OCI-LY1 (cell line): ENCODE results near the gene ITPRID1.

Experiments used
- EZH2 ChIP-seq: fragments of 200-600 bp; sonication (generic), shearing (Covaris generic); IDR thresholded peaks from 2 replicates; pipeline ENCODE4 v1.8.0; 2017; ENCODE audit warnings: borderline replicate concordance, mixed run types, mild to moderate bottlenecking, antibody characterized with exemption, low read length, moderate library complexity, mixed read lengths
- TF ChIP-seq, protein P1 (sequence below): fragments of 200-600 bp; sonication (generic), shearing (Covaris generic); IDR thresholded peaks from 2 replicates; pipeline ENCODE4 v1.5.1; 2017; ENCODE audit warnings: mild to moderate bottlenecking, antibody characterized with exemption, low read length, moderate library complexity, mixed read lengths

GRCh38 chr7:31475368-31475767 lies 38.5 kb upstream of the ITPRID1 start:
- TF ChIP-seq, protein P1, sequence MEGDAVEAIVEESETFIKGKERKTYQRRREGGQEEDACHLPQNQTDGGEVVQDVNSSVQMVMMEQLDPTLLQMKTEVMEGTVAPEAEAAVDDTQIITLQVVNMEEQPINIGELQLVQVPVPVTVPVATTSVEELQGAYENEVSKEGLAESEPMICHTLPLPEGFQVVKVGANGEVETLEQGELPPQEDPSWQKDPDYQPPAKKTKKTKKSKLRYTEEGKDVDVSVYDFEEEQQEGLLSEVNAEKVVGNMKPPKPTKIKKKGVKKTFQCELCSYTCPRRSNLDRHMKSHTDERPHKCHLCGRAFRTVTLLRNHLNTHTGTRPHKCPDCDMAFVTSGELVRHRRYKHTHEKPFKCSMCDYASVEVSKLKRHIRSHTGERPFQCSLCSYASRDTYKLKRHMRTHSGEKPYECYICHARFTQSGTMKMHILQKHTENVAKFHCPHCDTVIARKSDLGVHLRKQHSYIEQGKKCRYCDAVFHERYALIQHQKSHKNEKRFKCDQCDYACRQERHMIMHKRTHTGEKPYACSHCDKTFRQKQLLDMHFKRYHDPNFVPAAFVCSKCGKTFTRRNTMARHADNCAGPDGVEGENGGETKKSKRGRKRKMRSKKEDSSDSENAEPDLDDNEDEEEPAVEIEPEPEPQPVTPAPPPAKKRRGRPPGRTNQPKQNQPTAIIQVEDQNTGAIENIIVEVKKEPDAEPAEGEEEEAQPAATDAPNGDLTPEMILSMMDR = no peak
- TF ChIP-seq EZH2 = no peak
